MM.1S (cell line): ENCODE measurements around the gene IFT20.

Source experiments
- EZH2 ChIP-seq: fragments of 300-600 bp; sonication (generic); optimal IDR thresholded peaks from 2 replicates; pipeline ENCODE3; 2017; ENCODE audit warnings: low read depth, mild to moderate bottlenecking, antibody characterized with exemption, low read length, mixed read lengths
- EZH2phosphoT487 ChIP-seq: fragments of 300-600 bp; sonication (generic); IDR thresholded peaks from 2 replicates; pipeline ENCODE4 v1.6.1; 2018; ENCODE audit warnings: antibody characterized with exemption, low read length
- TF ChIP-seq, protein P1 (sequence below): fragments of 300-600 bp; sonication (generic); IDR thresholded peaks from 2 replicates; pipeline ENCODE4 v1.5.1; 2016; ENCODE audit warnings: antibody characterized with exemption, low read length, mixed read lengths

DNA sequence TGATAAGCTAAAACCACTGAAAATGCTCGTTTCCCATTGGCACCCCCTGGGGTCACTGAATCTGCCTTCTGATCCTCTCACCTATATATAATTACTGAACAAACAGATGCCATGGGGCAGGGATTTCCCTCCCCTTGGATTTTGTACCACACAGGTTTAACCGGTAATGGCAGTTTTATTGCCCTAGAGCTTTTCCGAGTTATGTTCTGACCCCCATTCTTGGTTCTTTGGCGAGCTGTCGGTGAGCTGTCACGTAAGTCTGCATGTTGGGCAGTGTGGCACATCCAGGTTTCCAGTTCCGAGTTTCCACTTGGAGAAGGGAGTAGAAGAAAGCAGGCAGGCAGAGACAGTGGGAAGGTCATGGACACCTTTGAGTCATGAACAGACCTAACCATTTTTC is 9.2 kb downstream of the IFT20 start:
- TF ChIP-seq, protein P1, sequence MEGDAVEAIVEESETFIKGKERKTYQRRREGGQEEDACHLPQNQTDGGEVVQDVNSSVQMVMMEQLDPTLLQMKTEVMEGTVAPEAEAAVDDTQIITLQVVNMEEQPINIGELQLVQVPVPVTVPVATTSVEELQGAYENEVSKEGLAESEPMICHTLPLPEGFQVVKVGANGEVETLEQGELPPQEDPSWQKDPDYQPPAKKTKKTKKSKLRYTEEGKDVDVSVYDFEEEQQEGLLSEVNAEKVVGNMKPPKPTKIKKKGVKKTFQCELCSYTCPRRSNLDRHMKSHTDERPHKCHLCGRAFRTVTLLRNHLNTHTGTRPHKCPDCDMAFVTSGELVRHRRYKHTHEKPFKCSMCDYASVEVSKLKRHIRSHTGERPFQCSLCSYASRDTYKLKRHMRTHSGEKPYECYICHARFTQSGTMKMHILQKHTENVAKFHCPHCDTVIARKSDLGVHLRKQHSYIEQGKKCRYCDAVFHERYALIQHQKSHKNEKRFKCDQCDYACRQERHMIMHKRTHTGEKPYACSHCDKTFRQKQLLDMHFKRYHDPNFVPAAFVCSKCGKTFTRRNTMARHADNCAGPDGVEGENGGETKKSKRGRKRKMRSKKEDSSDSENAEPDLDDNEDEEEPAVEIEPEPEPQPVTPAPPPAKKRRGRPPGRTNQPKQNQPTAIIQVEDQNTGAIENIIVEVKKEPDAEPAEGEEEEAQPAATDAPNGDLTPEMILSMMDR, result no peak
- no peak for TF ChIP-seq EZH2
- no peak for TF ChIP-seq EZH2phosphoT487
